Stimulated activated naive CD8-positive, alpha-beta T cell treated with anti-CD3 and anti-CD28 coated beads, Interleukin-15, amount 100 ng/mL, for 72 hours (primary cell): ENCODE measurements around the gene HES2.
"Not testable (repeated sequence)": the region's sequence is repeated elsewhere in the genome, so short reads cannot be mapped to it uniquely, and the experiment has no call there.

Source experiments
- ATAC-seq: fragments of 150-1000 bp; cut with Tn5 transposase; 2 replicates; pipeline ENCODE4 v1.10.0; 2021; ENCODE audit warnings: mild to moderate bottlenecking, moderate library complexity
- DNase-seq, 2 donors: peaks; one replicate each; pipeline ENCODE4 v3.0.0; 2021 to 2022
- H3K27ac Mint-ChIP-seq, 2 donors: one replicate each; pipeline ENCODE4 v1.8.0; 2022; ENCODE audit warnings: mild to moderate bottlenecking in 2 of 2, mixed read lengths in 2 of 2, moderate library complexity in 2 of 2
- H3K27me3 Mint-ChIP-seq: one replicate; pipeline ENCODE4 v1.8.0; 2022; ENCODE audit warnings: mixed read lengths
- H3K4me1 Mint-ChIP-seq: one replicate; pipeline ENCODE4 v1.8.0; 2022; ENCODE audit warnings: mild to moderate bottlenecking, mixed read lengths
- H3K4me3 Mint-ChIP-seq, 2 donors: one replicate each; pipeline ENCODE4 v1.8.0; 2022; ENCODE audit warnings: mild to moderate bottlenecking in 2 of 2, mixed read lengths in 2 of 2, moderate library complexity in 1 of 2
- H3K9me3 Mint-ChIP-seq, 2 donors: one replicate each; pipeline ENCODE4 v1.8.0; 2022; ENCODE audit warnings: mixed read lengths in 2 of 2

HES2 gene

DNA sequence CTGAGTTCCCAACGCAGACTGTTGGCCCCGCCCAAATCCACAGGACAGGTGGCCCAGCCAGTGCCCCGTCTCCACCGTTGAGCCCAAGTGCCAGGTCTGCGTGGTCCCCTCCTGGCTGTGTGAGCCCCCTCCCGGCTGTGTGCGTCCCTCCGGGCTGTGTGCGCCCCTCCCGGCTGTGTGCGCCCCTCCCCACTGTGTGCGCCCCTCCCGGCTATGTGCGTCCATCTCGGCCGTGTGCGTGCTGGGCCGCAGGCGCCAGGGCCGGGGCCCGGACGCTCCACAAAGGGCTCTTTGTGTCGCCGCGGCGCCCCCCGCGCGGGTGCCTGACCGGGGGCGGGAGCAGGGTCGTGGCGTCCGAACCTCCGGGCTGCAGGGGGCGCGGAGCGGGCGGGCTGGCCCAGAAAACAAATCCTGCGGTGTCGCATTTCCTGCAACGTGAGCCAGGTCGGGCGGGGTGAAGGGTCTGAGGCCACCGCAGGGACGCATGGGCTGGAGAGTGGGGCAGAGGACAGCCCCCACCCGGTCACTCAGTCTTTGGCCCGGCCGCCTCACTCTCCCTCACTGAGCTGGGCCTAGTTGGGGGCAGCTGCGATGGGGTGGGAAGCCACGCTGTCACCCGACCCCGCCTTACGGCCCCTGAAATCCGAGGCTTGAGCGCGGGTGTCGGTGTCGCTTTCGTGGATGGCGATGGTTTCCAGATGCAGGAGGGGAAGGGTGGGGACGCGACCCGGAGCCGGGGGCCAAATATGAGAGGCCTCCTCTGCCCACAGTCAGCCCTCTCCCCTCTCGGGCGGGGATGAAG is 27.5 kb upstream of the HES2 start:
- peaks cover 37% of the 10 kb centered on the region for H3K4me1 Mint-ChIP-seq
- peaks cover 86% of the 10 kb centered on the region for H3K27me3 Mint-ChIP-seq
- peak overlapping the region; percentile 35 to 66 for H3K4me3 Mint-ChIP-seq
- no peaks in the 10 kb centered on the region for H3K9me3 Mint-ChIP-seq
- DNase-seq (no peak), ATAC-seq (no peak)
- no peak overlapping the region for H3K27ac Mint-ChIP-seq

DNA sequence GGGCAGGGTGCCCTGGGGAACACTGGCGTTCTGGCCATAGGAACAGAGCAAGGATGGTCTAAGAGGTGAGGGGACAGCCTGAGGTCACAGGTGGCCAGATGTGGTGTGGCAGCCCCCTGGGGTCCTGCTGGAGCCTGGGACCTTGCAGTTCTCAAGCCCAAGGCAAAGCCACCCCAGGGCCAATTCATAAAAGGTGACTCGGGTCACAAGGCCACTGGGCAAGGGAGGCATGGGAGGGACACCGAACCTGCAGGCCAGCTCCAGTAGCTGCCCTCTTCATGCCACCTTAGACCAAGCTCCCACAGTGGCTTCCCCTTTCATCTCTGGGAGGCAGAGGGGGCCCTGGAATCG is 26.9 kb upstream of the HES2 start:
- peak overlapping the region in 1 of 2 donors; percentile 59 for H3K4me3 Mint-ChIP-seq
- peaks cover 37% of the 10 kb centered on the region for H3K4me1 Mint-ChIP-seq
- no peak for ATAC-seq
- H3K27ac Mint-ChIP-seq: no peak overlapping the region
- H3K27me3 Mint-ChIP-seq: peaks cover 86% of the 10 kb centered on the region
- no peaks in the 10 kb centered on the region for H3K9me3 Mint-ChIP-seq
- DNase-seq: no peak

DNA sequence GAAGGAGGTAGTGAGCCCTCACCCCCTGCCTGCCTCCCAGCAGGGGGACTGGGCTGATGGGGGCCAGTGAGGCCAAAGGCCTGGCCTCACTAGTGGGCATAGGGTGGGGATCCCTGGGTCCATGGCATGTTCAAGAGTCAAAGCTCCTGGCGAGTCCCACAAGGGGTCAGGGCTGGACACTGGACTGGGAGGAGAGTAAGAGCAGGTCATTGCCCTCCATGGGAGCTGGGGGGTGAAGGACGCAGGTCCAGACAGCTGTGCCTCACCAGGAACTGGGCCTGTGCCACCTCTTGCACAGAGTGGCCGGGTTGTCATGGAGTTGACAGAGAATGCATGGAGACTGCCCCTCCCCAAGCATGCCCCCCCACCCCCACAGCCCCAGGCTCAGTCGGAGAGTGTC is 26.2 kb upstream of the HES2 start:
- Mint-ChIP-seq H3K27me3 (peaks cover 86% of the 10 kb centered on the region), H3K4me1 (peaks cover 37% of the 10 kb centered on the region)
- H3K9me3 Mint-ChIP-seq, H3K27ac Mint-ChIP-seq, ATAC-seq, DNase-seq, H3K4me3 Mint-ChIP-seq: not testable (repeated sequence)

DNA sequence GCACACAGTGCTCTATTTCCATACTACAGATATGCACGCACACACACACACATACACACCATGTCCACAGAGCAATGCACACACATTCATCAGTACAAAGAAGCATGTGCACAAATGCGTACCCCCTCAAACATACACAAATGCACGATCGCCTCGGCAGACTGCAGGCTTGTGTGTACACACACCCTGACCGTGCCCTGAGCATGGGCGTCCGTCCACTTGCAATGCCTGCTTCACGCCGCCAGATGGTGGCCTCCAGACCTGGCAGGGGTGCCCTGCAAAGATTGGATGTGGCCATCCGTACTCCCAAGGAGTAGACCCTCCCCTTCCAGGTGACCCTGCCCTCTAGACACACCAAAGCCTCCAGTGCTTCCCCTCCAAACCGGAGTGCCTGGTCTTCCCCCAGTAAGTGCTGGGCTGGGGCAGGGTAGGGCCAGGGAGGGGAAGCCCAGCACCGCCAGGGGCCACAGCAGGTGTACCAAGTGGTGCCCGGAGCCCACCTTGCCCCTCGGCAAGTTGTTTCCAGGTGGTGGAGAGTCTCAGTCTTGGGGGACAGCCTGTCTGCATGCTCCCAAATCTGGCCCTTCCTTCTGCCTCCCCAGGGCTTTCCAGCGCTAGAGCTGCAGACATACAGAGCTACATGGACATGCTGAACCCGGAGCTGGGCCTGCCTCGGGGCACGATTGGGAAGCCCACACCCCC is 25.5 kb upstream of the HES2 start:
- Mint-ChIP-seq H3K27me3 (peaks cover 82% of the 10 kb centered on the region), H3K27ac (no peak overlapping the region), H3K4me1 (peaks cover 36% of the 10 kb centered on the region), H3K4me3 (no peak overlapping the region), H3K9me3 (no peaks in the 10 kb centered on the region)
- DNase-seq (no peak), ATAC-seq (peak; percentile 22)

DNA sequence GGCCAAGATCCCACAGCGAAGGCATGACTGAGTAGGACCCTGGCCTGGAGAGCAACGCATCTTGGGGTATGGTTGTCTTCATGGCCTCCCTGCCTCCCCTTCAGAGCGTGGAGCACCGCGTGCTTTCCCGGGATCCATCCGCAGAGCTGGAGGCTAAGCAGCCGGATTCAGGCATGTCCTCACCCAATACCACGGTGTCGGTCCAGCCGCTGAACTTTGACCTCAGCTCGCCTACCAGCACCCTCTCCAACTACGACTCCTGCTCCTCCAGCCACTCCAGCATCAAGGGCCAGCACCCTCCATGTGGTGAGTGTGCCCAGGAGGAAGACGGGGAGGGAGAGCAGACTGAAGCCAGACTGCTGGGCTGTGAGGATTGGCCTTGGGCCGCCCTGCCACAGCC is 24.7 kb upstream of the HES2 start:
- H3K9me3 Mint-ChIP-seq: no peaks in the 10 kb centered on the region
- H3K27me3 Mint-ChIP-seq: peaks cover 82% of the 10 kb centered on the region
- peaks cover 31% of the 10 kb centered on the region for H3K4me1 Mint-ChIP-seq
- ATAC-seq (no peak), DNase-seq (no peak)
- no peak overlapping the region for H3K27ac Mint-ChIP-seq
- no peak overlapping the region for H3K4me3 Mint-ChIP-seq

DNA sequence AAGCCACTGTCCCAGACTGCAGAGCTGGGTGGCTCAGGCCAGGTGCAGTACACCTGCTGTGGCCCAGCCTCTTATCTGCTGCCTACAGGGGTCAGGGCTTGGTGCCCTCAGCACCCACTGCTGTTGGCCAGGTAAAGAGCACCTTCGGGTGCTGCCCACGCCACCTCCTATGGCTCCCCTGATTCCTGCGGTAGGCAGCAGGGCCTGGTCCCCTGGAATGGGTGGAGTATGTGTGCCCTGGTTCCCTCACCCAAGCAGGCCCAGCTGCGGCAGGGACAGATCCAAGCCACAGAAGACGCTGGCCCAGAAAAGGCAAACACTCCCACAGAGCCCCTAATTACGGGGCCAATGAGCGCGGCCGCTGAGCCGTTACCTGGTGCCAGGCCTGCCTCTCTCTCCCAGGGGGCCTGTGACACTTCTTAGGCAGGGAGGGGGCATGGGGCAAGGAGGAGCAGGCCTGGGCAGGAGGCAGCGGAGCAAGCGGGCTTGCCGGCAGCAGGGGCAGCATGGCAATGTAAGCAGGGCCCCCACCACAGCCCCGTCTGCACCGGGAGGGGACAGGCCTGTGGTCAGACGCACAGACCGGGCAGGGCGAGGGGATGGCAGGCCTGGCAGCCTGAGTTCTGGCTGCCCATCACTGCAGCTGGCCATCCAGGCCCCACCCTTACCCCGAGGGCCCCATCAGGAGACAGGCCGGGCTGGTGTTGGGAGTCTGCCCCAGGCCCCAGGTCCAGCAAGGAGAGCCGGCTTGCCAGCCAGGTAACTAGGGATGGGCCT is 23.8 kb upstream of the HES2 start:
- DNase-seq (no peak), ATAC-seq (no peak)
- H3K4me3 Mint-ChIP-seq: no peak overlapping the region
- H3K9me3 Mint-ChIP-seq: no peaks in the 10 kb centered on the region
- peaks cover 82% of the 10 kb centered on the region for H3K27me3 Mint-ChIP-seq
- H3K4me1 Mint-ChIP-seq: peaks cover 26% of the 10 kb centered on the region
- H3K27ac Mint-ChIP-seq: no peak overlapping the region

DNA sequence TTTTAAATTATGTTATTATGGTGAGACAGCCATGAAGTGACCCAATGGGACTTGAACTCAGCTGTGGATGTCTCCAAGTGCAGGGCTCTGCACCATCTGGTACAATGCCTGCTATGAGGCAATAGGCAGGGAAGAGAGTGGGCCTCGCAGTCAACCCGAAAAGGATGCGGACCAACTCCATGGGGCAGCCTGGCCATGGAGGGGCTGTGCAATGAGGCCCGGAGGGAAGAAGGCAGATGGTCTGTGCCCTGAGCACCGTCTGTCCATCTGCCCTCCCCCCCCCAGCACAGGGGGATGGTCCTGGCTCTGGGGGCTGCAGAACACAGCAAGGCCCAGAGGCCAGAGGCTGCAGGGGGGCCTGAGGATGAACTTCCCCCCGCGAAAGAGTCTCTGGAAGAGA is 21.9 kb upstream of the HES2 start:
- Mint-ChIP-seq H3K9me3 (no peaks in the 10 kb centered on the region), H3K27me3 (peaks cover 85% of the 10 kb centered on the region), H3K4me3 (no peak overlapping the region), H3K4me1 (peaks cover 24% of the 10 kb centered on the region), H3K27ac (no peak overlapping the region)
- DNase-seq (no peak), ATAC-seq (no peak)

DNA sequence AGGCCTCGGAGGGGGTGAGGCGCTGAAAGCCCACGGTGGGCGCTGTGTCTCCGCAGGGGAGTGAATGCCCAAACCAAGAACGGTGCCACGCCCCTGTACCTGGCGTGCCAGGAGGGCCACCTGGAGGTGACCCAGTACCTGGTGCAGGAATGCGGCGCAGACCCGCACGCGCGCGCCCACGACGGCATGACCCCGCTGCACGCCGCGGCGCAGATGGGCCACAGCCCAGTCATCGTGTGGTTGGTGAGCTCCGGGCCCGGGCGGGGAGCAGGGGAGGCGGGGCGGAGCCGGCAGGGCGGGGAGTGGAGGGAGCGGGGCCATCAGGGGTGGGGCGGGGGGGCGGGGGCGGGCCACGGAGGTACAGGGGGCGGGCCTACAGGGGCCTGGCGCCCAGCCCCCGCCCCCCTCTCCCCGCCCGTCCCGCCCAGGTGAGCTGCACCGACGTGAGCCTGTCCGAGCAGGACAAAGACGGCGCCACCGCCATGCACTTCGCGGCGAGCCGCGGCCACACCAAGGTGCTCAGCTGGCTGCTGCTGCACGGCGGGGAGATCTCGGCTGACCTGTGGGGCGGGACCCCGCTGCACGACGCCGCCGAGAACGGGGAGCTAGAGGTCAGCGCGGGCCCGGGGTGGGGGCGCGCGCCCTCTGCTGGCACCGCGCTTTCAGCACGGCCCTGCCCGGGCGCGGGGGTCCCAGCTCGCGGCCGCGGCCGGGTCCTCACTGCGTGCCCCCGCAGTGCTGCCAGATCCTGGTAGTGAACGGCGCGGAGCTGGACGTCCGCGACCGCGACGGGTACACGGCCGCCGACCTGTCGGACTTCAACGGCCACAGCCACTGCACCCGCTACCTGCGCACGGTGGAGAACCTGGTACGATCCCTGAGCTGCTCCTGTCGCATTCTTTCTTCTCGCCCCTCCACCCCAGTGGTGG is 20.7 kb upstream of the HES2 start:
- peaks cover 81% of the 10 kb centered on the region for H3K27me3 Mint-ChIP-seq
- no peaks in the 10 kb centered on the region for H3K9me3 Mint-ChIP-seq
- ATAC-seq (peak; percentile 83), DNase-seq (peak; percentile 71 to 73)
- H3K27ac Mint-ChIP-seq: no peak overlapping the region
- peaks cover 18% of the 10 kb centered on the region for H3K4me1 Mint-ChIP-seq
- peak overlapping the region; percentile 42 to 61 for H3K4me3 Mint-ChIP-seq

DNA sequence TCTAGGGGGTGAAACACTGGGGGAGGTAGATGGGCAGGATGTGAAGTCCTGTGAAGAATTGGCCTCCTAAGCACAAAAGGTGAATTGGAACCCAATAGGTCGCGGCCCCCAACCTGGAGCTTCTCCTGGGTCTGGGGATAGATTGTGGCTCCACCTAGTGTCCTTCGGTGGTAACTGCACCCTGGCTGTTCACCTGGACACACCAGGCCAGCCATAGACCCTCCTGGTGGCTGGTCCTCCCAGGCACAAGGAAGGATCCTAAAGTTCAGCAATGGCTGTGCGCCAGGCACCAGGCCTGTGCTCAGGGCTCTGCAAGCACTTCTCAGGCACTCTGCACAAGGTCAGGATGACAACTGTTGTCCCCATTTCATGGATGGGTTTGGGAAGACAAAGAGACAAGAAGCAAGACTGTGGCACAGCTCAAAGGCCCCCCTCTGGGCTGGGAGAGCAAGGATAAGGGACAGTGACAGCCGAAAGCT is 18.4 kb upstream of the HES2 start:
- no peak overlapping the region for H3K27ac Mint-ChIP-seq
- H3K4me1 Mint-ChIP-seq: peaks cover 12% of the 10 kb centered on the region
- peaks cover 75% of the 10 kb centered on the region for H3K27me3 Mint-ChIP-seq
- no peak overlapping the region for H3K4me3 Mint-ChIP-seq
- ATAC-seq: peak; percentile 74
- DNase-seq: peak; percentile 72 to 77
- no peaks in the 10 kb centered on the region for H3K9me3 Mint-ChIP-seq

DNA sequence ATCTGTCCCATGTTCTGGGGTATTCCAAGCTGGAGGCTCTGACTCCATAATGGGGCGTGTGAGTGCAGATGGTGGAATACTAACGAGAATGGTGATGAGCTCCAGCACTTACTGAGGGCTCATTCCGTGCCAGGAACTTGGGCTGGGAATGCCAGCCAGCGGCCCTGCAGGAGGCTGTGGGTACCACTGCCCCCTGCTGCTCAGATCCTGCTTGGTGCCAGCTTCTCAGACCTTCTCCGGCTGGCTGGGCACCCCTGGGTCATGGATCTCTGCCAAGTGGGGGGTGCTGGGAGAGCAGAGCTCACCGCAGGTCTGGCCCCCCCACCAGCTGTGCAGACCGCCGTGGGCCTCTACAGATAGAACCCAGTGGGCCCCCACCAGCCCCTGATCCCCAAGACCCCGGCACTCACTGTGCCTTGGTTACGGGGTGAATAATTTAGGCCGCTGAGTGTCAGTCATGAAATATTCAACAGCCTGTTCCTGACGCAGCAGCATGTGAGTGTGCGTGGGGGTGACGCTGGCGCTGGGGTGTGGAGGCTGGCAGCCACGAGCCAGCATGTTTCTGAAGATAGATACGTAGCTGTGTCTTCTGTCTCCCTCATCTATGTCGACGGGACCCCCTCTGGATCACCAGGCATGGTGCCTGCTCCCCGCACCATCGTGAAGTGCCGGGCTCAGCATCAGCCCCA is 17.4 kb upstream of the HES2 start:
- H3K4me3 Mint-ChIP-seq, H3K9me3 Mint-ChIP-seq, ATAC-seq, H3K27ac Mint-ChIP-seq, DNase-seq: not testable (repeated sequence)
- H3K4me1 Mint-ChIP-seq: peaks cover 12% of the 10 kb centered on the region
- peaks cover 72% of the 10 kb centered on the region for H3K27me3 Mint-ChIP-seq

DNA sequence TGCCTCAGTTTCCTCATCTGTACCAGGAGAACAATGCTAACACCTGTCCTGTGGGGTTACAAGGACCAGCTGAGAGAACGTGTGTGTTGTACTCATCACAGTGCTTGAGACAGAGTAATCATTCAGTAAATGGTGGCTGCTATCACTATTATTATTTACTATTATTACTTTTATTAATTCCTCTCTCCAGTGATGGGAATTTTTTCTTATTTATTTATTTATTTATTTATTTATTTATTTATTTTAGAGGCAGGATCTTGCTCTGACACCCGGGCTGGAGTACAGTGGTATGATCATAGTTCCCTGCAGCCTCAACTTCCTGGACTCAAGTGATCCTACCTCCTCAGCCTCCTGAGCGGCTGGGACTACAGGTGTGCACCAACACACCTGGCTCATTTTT is 16.6 kb upstream of the HES2 start:
- not testable (repeated sequence) for ATAC-seq, H3K9me3 Mint-ChIP-seq, H3K27ac Mint-ChIP-seq, DNase-seq, H3K4me3 Mint-ChIP-seq
- Mint-ChIP-seq H3K27me3 (peaks cover 63% of the 10 kb centered on the region), H3K4me1 (peaks cover 12% of the 10 kb centered on the region)

DNA sequence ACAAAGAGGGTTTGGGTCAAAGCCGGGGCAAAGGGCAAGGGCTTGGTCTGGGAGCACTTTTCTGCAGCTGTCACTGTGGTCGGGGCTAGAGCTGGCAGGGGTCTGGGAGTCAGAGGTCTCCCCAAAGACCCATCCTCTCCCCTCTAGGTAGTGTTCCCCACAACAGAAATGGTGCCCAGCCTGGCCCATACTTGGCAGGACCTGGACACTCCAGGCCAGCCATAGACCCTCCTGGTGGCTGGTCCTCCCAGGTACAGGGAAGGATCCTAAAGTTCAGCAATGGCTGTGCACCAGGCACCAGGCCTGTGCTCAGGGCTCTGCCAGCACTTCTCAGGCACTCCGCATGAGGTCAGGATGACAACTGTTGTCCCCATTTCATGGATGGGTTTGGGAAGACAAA is 15.8 kb upstream of the HES2 start:
- peaks cover 12% of the 10 kb centered on the region for H3K4me1 Mint-ChIP-seq
- peaks cover 62% of the 10 kb centered on the region for H3K27me3 Mint-ChIP-seq
- ATAC-seq (no peak), DNase-seq (no peak)
- no peak overlapping the region for H3K27ac Mint-ChIP-seq
- H3K9me3 Mint-ChIP-seq: no peaks in the 10 kb centered on the region
- H3K4me3 Mint-ChIP-seq: no peak overlapping the region

DNA sequence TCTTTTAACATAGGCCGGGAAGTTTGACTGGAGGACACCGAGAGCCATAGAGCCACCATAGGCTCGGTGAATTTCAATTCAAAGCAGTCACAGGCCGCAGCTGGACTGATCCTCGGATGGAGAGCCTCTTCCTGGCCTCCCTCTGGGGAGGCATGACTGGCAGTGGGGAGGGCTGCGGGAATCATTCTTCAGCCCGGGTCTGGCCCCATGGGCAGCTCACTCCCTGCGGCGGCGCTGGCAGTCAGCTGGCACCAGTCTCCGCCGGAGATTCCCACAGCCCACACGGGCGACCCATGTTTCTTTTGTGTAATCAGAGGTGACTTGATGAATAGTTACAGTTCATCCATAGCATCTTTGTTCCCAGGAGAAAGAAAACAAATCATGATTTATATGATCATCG is 15.4 kb upstream of the HES2 start:
- Mint-ChIP-seq H3K27ac (no peak overlapping the region), H3K9me3 (no peaks in the 10 kb centered on the region), H3K27me3 (peaks cover 65% of the 10 kb centered on the region), H3K4me1 (peaks cover 12% of the 10 kb centered on the region), H3K4me3 (no peak overlapping the region)
- ATAC-seq (no peak), DNase-seq (no peak)

DNA sequence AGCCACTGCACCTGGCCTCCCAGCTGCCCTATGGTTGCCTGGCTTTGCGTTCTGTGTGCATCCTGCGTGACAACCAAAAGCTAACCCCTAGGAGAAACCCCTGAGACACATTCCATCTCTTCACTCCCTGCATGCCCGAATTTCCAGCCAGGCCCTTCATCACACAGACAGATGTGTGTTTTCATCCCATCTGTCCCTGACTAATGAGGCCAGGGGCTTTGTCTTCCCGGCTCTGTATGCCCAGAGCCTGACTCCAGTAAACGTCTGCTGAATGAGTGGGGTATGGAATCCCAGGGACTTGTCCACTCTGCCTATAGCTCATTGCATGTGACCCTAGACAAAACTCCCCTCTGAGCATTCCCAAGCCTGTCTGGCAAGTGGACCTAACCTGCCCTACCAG is 14.5 kb upstream of the HES2 start:
- DNase-seq (no peak), ATAC-seq (no peak)
- Mint-ChIP-seq H3K9me3 (no peaks in the 10 kb centered on the region), H3K4me3 (no peak overlapping the region), H3K27ac (no peak overlapping the region), H3K27me3 (peaks cover 64% of the 10 kb centered on the region), H3K4me1 (peaks cover 8% of the 10 kb centered on the region)
